IMR-90 (cell line): ENCODE data around the gene MRPL41. TPM values are rescaled to one million over a fixed set of nuclear protein-coding genes. Genes with fewer than 3 reads are reported as not detected.

Experiments
- ATAC-seq: fragments of 200-7000 bp; cut with Tn5 transposase; 2 replicates; pipeline ENCODE4 v1.9.1; 2020; ENCODE audit warnings: low read depth, mild to moderate bottlenecking, moderate library complexity
- BruUV-seq: library from RNA; stranded (reverse); fragments of 400-500 nt; replicated peaks from 2 replicates; lab custom pipeline; 2021; lab: Mats Ljungman, UMichigan
- CTCF ChIA-PET: fragments of 300-600 bp; formaldehyde crosslinking; extraction: SDS; loops from one replicate; lab custom pipeline; 2021; ENCODE audit warnings: antibody characterized with exemption; lab: Yijun Ruan, JAX
- POLR2A ChIA-PET: fragments of 300-600 bp; sonication (Branson Sonifier 250); formaldehyde crosslinking; loops from one replicate; lab custom pipeline; 2022; ENCODE audit warnings: antibody characterized with exemption; ENCODE audit not compliant: unreplicated experiment; lab: Charles Lee
- DNase-seq: peaks from one replicate; pipeline ENCODE4 v3.0.0; 2013
- H2AFZ ChIP-seq: replicated peaks from 2 replicates; pipeline ENCODE3; 2013; ENCODE audit warnings: low read length, mild to moderate bottlenecking; ENCODE audit not compliant: poor library complexity
- H2AK5ac ChIP-seq: 2 replicates; pipeline ENCODE4 v1.6.1; 2013; ENCODE audit warnings: low read depth, low read length, inconsistent platforms
- H2AK9ac ChIP-seq: replicated peaks from 2 replicates; pipeline ENCODE3; 2013; ENCODE audit warnings: mild to moderate bottlenecking, low read depth, low read length, moderate library complexity; ENCODE audit not compliant: poor library complexity
- H2BK120ac ChIP-seq: 2 replicates; pipeline ENCODE4 v1.6.1; 2013; ENCODE audit warnings: low read depth, low read length, inconsistent platforms
- H2BK15ac ChIP-seq: 3 replicates; pipeline ENCODE4 v1.6.1; 2013; ENCODE audit warnings: low read depth, low read length, inconsistent platforms
- H2BK20ac ChIP-seq: 2 replicates; pipeline ENCODE4 v1.6.1; 2013; ENCODE audit warnings: low read depth, mild to moderate bottlenecking, inconsistent platforms, low read length, moderate library complexity
- H2BK5ac ChIP-seq: 2 replicates; pipeline ENCODE4 v1.6.1; 2013; ENCODE audit warnings: mild to moderate bottlenecking, low read depth, low read length, inconsistent platforms; ENCODE audit not compliant: poor library complexity, severe bottlenecking
- H3K14ac ChIP-seq: replicated peaks from 2 replicates; pipeline ENCODE4 v1.6.1; 2013; ENCODE audit warnings: low read depth, low read length, inconsistent platforms
- H3K18ac ChIP-seq: 2 replicates; pipeline ENCODE4 v1.6.1; 2013; ENCODE audit warnings: low read depth, low read length, control low read depth
- H3K23ac ChIP-seq: 2 replicates; pipeline ENCODE4 v1.6.1; 2013; ENCODE audit warnings: low read depth, low read length, inconsistent platforms
- H3K27ac ChIP-seq: 2 replicates; pipeline ENCODE4 v1.5.1; 2013; ENCODE audit warnings: mild to moderate bottlenecking, control low read depth, low read length; ENCODE audit not compliant: insufficient read depth
- H3K27me3 ChIP-seq: 2 replicates; pipeline ENCODE4 v1.6.1; 2013; ENCODE audit warnings: low read length; ENCODE audit not compliant: control insufficient read depth, insufficient read depth
- H3K36me3 ChIP-seq: 2 replicates; pipeline ENCODE4 v1.6.1; 2013; ENCODE audit warnings: low read length, mixed read lengths; ENCODE audit not compliant: control insufficient read depth, insufficient read depth
- H3K4ac ChIP-seq: 2 replicates; pipeline ENCODE4 v1.6.1; 2013; ENCODE audit warnings: low read depth, low read length, inconsistent platforms
- H3K4me1 ChIP-seq: 2 replicates; pipeline ENCODE4 v1.6.1; 2013; ENCODE audit warnings: low read length, mixed read lengths; ENCODE audit not compliant: control insufficient read depth, insufficient read depth
- H3K4me2 ChIP-seq: 2 replicates; pipeline ENCODE4 v1.6.1; 2013; ENCODE audit warnings: low read depth, mild to moderate bottlenecking, control low read depth, low read length, moderate library complexity
- H3K4me3 ChIP-seq: 2 replicates; pipeline ENCODE4 v1.5.1; 2013; ENCODE audit warnings: low read depth, mild to moderate bottlenecking, control low read depth, low read length, moderate library complexity; ENCODE audit not compliant: insufficient read depth
- H3K56ac ChIP-seq: 2 replicates; pipeline ENCODE4 v1.6.1; 2013; ENCODE audit warnings: low read length, inconsistent platforms; ENCODE audit not compliant: insufficient read depth; ENCODE audit errors: extremely low read depth
- H3K79me1 ChIP-seq, 2 experiments: 2 replicates each; pipeline ENCODE4 v1.6.1; 2013; ENCODE audit warnings: low read length in 2 of 2, inconsistent platforms in 1 of 2, low read depth in 1 of 2
- H3K9ac ChIP-seq: 2 replicates; pipeline ENCODE4 v1.6.1; 2013; ENCODE audit warnings: low read depth, low read length, control low read depth
- H3K9me1 ChIP-seq: 2 replicates; pipeline ENCODE4 v1.6.1; 2013; ENCODE audit warnings: low read length, inconsistent platforms; ENCODE audit not compliant: insufficient read depth
- H3K9me3 ChIP-seq: 2 replicates; pipeline ENCODE4 v1.6.1; 2013; ENCODE audit warnings: low read length; ENCODE audit not compliant: control insufficient read depth, insufficient read depth
- H4K20me1 ChIP-seq: 2 replicates; pipeline ENCODE4 v1.6.1; 2013; ENCODE audit warnings: low read length, inconsistent platforms; ENCODE audit not compliant: insufficient read depth
- H4K5ac ChIP-seq: 2 replicates; pipeline ENCODE4 v1.6.1; 2013; ENCODE audit warnings: mild to moderate bottlenecking, low read depth, low read length, control low read depth
- H4K8ac ChIP-seq, 2 experiments: 2 replicates each; pipeline ENCODE4 v1.6.1; 2013; ENCODE audit warnings: low read depth in 2 of 2, low read length in 2 of 2, control low read depth in 1 of 2, inconsistent platforms in 1 of 2
- H4K91ac ChIP-seq: 2 replicates; pipeline ENCODE4 v1.6.1; 2013; ENCODE audit warnings: low read depth, low read length, inconsistent platforms; ENCODE audit not compliant: insufficient read depth
- CTCF ChIP-seq: conservative IDR thresholded peaks from 2 replicates; pipeline ENCODE4 v1.5.1; 2012; ENCODE audit warnings: mild to moderate bottlenecking, low read depth, low read length, improper control_type of control experiment
- MAZ ChIP-seq: IDR thresholded peaks from 2 replicates; pipeline ENCODE4 v1.6.1; 2012; ENCODE audit warnings: low read depth, mild to moderate bottlenecking, low read length, improper control_type of control experiment, moderate library complexity, borderline replicate concordance
- NFE2L2 ChIP-seq: fragments of 150-350 bp; IDR thresholded peaks from 2 replicates; pipeline ENCODE4 v1.6.1; 2016; ENCODE audit warnings: low read depth, mild to moderate bottlenecking, low read length
- POLR2A ChIP-seq: IDR thresholded peaks from 2 replicates; pipeline ENCODE4 v1.6.1; 2012; ENCODE audit warnings: mild to moderate bottlenecking, low read depth, low read length
- WGBS, 2 experiments: methylation state at CpG; one replicate each; pipeline versions ENCODE4 v1.1.5 to v1.1.7; 2013; ENCODE audit warnings: missing lambda C conversion rate in 2 of 2; ENCODE audit not compliant: insufficient read length in 1 of 2; ENCODE audit errors: extremely low coverage in 2 of 2; 5-methylcytosine and 5-hydroxymethylcytosine counted together
- dilution Hi-C: fragments of 300-500 bp; cut with HindIII; formaldehyde crosslinking; loops from one replicate; pipeline ENCODE4 v1.14.3; 2018; ENCODE audit warnings: low sequenced_read_pairs; ENCODE audit not compliant: unreplicated experiment
- in situ Hi-C: fragments of 300-500 bp; cut with MboI; formaldehyde crosslinking; loops from 3 replicates; pipeline ENCODE4 v1.14.3; 2019; ENCODE audit warnings: low sequenced_read_pairs, inconsistent platforms, mixed read lengths
- intact Hi-C: fragments of 100-400 bp; cut with micrococcal nuclease; formaldehyde crosslinking; loops from 2 replicates; pipeline ENCODE4 v1.10.0; 2022
- polyA plus RNA-seq, 3 experiments: library from polyadenylated mRNA; depleted of rRNA; stranded (reverse); fragments of >200 nt; gene quantifications; 2 replicates each; pipeline ENCODE4 v1.2.3, GENCODE V29; 2012; ENCODE audit warnings: low replicate concordance in 1 of 3
- total RNA-seq: library from RNA; depleted of rRNA; stranded (reverse); fragments of >200 nt; gene quantifications from 2 replicates; pipeline ENCODE4 v1.2.3, GENCODE V29; 2012

MRPL41 gene
- total and polyA plus RNA-seq, 2 of the 4 experiments (the other 2 are of a cell fraction), result 15.6 to 38.9 TPM

DNA sequence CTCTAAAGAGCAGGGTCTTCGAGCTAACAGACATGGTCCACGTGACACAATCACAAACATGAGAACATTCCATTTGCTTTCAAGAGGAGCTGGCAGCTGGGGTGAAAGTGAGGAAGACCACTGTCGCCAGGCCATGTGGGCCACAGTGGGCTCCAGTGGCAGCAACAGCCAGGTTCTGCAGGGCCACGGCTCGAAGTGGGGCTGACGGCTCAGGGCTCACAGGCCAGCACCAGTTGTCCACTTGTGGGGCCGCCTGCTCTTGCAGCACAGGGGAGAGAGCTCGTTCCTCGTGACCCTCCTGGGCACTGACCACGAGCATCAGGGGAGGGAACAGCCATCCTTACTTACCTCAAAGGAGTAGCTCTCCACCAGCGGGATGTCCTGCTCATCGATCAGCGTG, 36.6 kb downstream of the MRPL41 start:
- H3K9me1 ChIP-seq, result no peaks in the 10 kb centered on the region
- CTCF ChIA-PET, result interaction anchor here (1.9 kb wide), 1 partner anchor 9 kb away, joined by 5 read pairs; no protein-coding TSS in a partner anchor
- H2BK120ac ChIP-seq, result no peak overlapping the region
- WGBS, 2 experiments, result 100% methylated on average over 2 of the region's 13 CpGs; no CpG with 5 or more reads in 1 of the 2 experiments
- no peak overlapping the region for H2BK20ac ChIP-seq
- H3K4me3 ChIP-seq, result no peak overlapping the region
- no peak overlapping the region for H4K91ac ChIP-seq
- intact Hi-C loops (no loop called here), in situ Hi-C loops (no loop called here), dilution Hi-C loops (no loop called here)
- H3K56ac ChIP-seq, result no peak overlapping the region
- no peak for TF ChIP-seq POLR2A
- TF ChIP-seq NFE2L2, result no peak
- no peak for TF ChIP-seq MAZ
- TF ChIP-seq CTCF, result no peak
- peak overlapping the region; percentile 26 for H2AK9ac ChIP-seq
- no peak overlapping the region for H2AFZ ChIP-seq
- H2BK15ac ChIP-seq, result no peak overlapping the region
- H3K18ac ChIP-seq, result no peak overlapping the region
- peaks cover 10% of the 10 kb centered on the region for H4K20me1 ChIP-seq
- no peak overlapping the region for H3K27ac ChIP-seq
- peaks cover 7 to 45% of the 10 kb centered on the region in 2 experiments for H3K79me1 ChIP-seq
- no peaks in the 10 kb centered on the region for H3K27me3 ChIP-seq
- H3K23ac ChIP-seq, result peak overlapping the region; percentile 69
- H3K4me2 ChIP-seq, result no peak overlapping the region
- DNase-seq, result no peak
- no TSS peak for BruUV-seq
- no peak overlapping the region for H4K5ac ChIP-seq
- H4K8ac ChIP-seq, result no peak overlapping the region
- H3K4me1 ChIP-seq, result peaks cover 7% of the 10 kb centered on the region
- POLR2A ChIA-PET, result no interaction called here
- H3K4ac ChIP-seq, result no peak overlapping the region
- no peak for ATAC-seq
- no peak overlapping the region for H3K14ac ChIP-seq
- H3K9ac ChIP-seq, result no peak overlapping the region
- H2BK5ac ChIP-seq, result no peak overlapping the region
- peaks cover 30% of the 10 kb centered on the region for H3K36me3 ChIP-seq
- no peak overlapping the region for H2AK5ac ChIP-seq
- no peaks in the 10 kb centered on the region for H3K9me3 ChIP-seq
